ENCODE data around the gene UBL5. TPM values are rescaled to one million over a fixed set of nuclear protein-coding genes. Genes with fewer than 3 reads are reported as not detected.

UBL5 gene
- total RNA-seq, 2 donors from 2014 or later = 316 to 384 TPM

DNA sequence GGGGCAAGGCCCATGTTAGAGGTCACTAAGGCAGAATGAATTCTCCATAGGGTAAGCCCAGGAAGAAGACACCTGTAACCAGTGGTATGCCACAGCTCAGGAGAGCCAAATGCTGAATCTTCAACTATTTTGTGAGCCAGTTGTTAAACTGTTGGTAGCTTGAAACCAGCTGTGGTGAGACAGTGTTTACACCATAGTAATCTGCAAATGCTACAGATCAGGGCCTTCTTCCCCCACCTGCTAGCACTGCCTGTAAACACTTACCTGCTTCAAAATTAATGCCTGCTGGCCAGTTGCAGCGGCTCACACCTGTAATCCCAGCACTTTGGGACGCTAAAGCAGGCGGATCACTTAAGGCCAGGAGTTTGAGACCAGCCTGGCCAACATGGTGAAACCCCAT, 20.9 kb upstream of the UBL5 start:
- Histone ChIP-seq H3K9me3 (no peaks in the 10 kb centered on the region), H3K27ac (no peak overlapping the region), H3K4me1 (no peaks in the 10 kb centered on the region), H3K36me3 (peaks cover 17% of the 10 kb centered on the region), H3K9ac (ENCODE audit: low read depth in 2 of 2, low read length in 2 of 2) (no peak overlapping the region), H3K27me3 (no peaks in the 10 kb centered on the region), H3K4me3 (no peak overlapping the region)
- no peak for DNase-seq
- intact Hi-C loops (cut with DNase I) = no loop called here
- TF ChIP-seq, protein P1, sequence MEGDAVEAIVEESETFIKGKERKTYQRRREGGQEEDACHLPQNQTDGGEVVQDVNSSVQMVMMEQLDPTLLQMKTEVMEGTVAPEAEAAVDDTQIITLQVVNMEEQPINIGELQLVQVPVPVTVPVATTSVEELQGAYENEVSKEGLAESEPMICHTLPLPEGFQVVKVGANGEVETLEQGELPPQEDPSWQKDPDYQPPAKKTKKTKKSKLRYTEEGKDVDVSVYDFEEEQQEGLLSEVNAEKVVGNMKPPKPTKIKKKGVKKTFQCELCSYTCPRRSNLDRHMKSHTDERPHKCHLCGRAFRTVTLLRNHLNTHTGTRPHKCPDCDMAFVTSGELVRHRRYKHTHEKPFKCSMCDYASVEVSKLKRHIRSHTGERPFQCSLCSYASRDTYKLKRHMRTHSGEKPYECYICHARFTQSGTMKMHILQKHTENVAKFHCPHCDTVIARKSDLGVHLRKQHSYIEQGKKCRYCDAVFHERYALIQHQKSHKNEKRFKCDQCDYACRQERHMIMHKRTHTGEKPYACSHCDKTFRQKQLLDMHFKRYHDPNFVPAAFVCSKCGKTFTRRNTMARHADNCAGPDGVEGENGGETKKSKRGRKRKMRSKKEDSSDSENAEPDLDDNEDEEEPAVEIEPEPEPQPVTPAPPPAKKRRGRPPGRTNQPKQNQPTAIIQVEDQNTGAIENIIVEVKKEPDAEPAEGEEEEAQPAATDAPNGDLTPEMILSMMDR (IDR thresholded peaks at IDR 0.05) = no peak

DNA sequence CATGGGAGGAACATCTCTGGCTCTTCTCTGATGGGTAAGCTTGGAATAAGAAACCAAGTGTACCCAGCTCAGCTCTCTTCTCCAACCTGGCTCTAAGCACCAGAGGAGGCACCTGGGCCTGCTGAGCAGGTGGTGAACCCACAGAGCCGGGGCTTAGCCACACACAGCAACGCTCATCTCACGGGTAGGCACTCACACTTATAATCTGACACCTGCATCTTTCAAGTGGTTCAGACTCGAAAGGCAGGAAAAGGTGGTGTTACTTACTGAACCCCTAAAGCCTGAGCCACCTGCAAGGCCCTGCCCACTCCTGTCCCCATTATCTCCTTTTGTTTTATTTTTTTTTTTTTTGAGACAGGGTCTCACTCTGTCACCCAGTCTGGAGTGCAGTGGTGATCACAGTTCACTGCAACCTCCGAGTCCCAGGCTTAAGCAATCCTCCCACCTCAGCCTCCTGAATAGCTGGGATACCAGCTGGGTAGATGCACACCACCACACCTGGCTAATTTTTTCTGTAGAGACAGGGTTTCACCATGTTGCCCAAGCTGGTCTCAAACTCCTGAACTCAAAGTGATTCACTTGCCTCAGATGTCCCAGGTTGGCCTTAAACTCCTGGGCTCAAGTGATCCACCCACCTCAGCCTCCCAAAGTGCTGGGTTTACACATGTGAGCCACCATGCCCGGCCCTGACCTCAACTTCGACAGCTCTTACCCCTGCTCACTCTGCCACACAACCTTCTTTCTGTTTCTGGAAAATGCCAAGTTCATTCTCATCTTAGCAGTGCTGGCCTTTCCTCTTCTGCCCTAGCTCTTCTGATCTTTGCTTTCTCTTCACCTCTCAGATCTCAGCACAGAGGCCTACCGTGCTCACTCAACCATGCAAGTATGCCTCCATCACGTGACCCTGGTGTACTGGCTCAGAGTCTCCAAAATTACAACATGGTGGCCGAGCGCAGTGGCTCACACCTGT, 18.6 kb upstream of the UBL5 start:
- Histone ChIP-seq H3K4me3 (no peak overlapping the region), H3K9me3 (no peaks in the 10 kb centered on the region), H3K9ac (ENCODE audit: low read depth in 2 of 2, low read length in 2 of 2) (no peak overlapping the region), H3K27ac (no peak overlapping the region), H3K36me3 (peaks cover 17% of the 10 kb centered on the region), H3K4me1 (no peaks in the 10 kb centered on the region), H3K27me3 (no peaks in the 10 kb centered on the region)
- DNase-seq = no peak
- TF ChIP-seq, protein P1 (IDR thresholded peaks at IDR 0.05) = no peak
- intact Hi-C loops (cut with DNase I) = no loop called here

DNA sequence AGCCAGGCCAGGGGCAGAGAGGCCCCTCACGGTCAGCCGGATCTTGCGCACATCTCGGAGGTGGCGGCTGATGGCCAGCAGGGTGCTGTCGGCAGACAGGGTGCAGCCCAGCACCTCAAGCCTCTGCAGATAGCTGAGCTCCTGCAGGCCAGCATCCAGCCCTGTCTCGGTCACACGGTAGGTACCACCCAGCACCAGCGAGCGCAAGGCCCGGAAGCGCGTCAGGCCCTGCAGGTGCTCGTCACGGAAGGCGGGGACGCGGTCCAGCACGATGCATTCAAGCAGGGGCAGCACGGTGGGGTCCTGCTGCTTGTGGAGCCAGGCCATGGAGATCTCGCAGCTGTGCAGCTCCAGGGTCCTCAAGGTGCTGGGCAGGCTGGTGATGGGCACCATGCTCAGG, 16.6 kb upstream of the UBL5 start:
- DNase-seq = no peak

DNA sequence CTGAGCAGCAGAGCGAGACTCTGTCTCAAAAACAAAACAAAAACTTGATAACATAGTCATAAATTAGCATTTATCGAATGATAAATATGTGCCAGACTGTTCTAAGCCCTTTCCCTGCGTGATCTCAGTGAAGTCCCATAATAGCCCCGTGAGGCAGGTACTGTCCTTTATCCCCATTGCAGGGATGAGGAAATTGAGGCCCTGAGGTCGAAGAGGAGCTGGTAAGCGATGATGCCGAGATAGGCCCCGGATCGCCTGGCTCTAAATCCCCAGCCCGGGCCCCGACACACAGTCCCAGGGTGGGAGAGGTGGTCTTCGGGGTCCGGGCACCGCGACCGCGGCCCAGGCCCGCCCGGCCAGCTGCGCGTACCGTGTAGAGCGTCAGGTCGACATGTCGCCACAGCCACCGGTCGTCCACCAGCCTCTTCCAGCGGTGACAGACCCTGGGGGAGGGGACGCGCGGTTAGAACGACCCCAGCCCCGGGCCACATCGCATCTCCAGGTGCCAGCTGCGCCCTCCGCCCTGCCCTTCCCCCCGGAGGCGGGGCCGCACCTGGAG, 9.5 kb upstream of the UBL5 start:
- Histone ChIP-seq H3K27ac (peak overlapping the region; percentile 99), H3K9ac (ENCODE audit: low read depth in 2 of 2, low read length in 2 of 2) (peak overlapping the region; percentile 94 to 98), H3K27me3 (no peaks in the 10 kb centered on the region), H3K4me3 (peak overlapping the region; percentile 99), H3K4me1 (peaks cover 17% of the 10 kb centered on the region), H3K9me3 (no peaks in the 10 kb centered on the region), H3K36me3 (no peaks in the 10 kb centered on the region)
- DNase-seq = no peak
- intact Hi-C loops (cut with DNase I) = no loop called here
- TF ChIP-seq, protein P1 (IDR thresholded peaks at IDR 0.05) = no peak

More for the DNA sequence above, 16.6 kb upstream of the UBL5 start:
- H3K27me3 ChIP-seq = no peaks in the 10 kb centered on the region
- intact Hi-C loops (cut with DNase I) = no loop called here
- no peak overlapping the region for H3K9ac ChIP-seq (ENCODE audit: low read depth in 2 of 2, low read length in 2 of 2)
- no peak overlapping the region for H3K27ac ChIP-seq
- peaks cover 17% of the 10 kb centered on the region for H3K36me3 ChIP-seq
- H3K4me1 ChIP-seq = no peaks in the 10 kb centered on the region
- H3K9me3 ChIP-seq = no peaks in the 10 kb centered on the region
- no peak overlapping the region for H3K4me3 ChIP-seq
- TF ChIP-seq, protein P1 (IDR thresholded peaks at IDR 0.05) = no peak

DNA sequence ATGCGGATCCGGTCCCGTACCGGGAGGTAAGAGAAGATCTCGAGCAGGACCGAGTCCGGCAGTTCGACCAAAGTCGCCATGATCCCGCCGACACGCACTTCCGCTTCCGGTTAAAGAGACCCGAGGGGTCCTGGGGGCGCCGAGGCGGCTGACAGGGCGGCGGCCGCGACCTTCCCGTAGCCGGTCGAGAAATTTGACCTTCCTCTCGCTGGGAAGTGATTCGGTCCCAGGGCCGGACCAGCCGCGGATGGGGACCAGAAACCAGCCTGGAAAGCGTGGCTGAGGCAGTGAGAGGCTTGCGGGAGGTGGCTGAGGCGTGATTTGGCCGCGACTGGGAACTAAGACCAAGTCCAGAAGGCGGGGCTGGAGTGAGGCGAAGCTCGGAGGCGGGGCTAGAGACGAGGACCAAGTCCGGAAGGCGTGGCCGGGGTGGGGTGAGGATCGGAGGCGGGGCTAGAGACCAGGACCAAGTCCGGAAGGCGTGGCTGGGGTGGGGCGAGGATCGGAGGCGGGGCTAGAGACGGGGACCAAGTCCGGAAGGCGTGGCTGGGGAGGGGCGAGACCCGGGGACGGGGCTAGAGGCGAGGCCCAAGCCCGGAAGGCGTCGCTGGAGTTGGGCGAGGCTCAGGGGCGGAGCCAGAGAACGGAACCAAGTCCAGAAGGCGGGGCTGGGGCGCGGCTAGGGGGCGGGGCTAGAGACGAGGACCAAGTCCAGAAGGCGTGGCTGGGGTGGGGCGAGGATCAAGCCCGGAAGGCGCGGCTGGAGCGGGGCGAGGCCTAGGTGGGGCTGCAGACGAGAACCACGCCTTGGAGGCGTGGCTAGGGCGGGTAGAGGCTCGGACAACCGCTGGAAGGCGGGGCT, 8.8 kb upstream of the UBL5 start, which contains the start of gene FBXL12:
Gene FBXL12 (minus strand): TSS at position 346 of the 862 bp plus-strand sequence. CDS start 266 bp downstream, at position 80.
- no peaks in the 10 kb centered on the region for H3K9me3 ChIP-seq
- H3K27ac ChIP-seq = peak within 1 kb of the TSS; percentile 99
- DNase-seq = peak; percentile 100
- H3K4me1 ChIP-seq = peaks cover 17% of the 10 kb centered on the region
- no peaks in the 10 kb centered on the region for H3K27me3 ChIP-seq
- TF ChIP-seq, protein P1 (IDR thresholded peaks at IDR 0.05) = no peak
- H3K36me3 ChIP-seq = no peaks in the 10 kb centered on the region
- peak within 1 kb of the TSS; percentile 99 for H3K4me3 ChIP-seq
- peak within 1 kb of the TSS; percentile 94 to 98 for H3K9ac ChIP-seq (ENCODE audit: low read depth in 2 of 2, low read length in 2 of 2)
- intact Hi-C loops (cut with DNase I) = no loop called here

All from colonic mucosa (tissue), 4 donors.